Stimulated activated CD4-positive, alpha-beta T cell treated with anti-CD3 and anti-CD28 coated beads, Interleukin-4, amount 100 ng/mL, for 4 hours (primary cell): ENCODE data around the gene NRBF2.
"Not testable (repeated sequence)": the region's sequence is repeated elsewhere in the genome, so short reads cannot be mapped to it uniquely, and the experiment has no call there.

Source experiments
- DNase-seq, 2 experiments: peaks; one replicate each; pipeline ENCODE4 v3.0.0-alpha.2; 2020

Gene NRBF2

DNA sequence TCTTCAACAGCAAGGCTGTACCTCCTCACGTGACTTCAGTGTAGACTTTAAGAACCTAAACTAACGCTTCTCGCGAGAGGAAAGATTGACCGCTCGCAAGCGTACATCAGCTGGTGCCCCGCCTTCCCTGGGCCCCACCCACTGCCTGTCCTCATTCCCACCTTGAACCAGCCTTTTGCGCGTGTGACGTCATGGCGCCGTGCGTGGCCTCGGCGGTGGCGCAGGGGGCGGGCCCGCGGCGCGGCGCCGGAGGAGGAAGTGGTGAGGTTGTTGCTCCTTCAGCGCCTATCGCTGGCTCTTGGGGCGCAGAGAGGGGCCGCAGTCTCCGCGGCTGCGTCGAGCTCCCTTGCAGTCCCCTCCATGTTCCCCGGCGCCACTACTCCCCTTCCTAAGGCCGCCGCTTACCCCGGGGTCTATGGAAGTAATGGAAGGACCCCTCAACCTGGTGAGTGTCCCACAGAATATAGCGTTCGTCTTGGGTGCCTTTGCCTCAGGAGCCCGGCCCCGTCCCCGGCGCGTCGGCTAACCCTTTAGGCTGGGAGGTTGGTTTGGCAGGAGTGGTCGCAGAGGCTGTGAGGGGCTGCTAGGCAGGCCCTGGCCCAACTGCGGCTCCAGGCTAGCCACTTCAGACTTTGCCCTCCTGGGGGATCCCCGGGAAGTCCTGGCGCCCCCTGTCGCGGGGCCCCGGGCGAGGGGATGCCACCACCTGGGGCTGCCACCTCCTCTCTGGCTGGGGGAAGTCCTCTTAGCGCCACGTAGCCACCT is at the start of gene NRBF2:
Gene NRBF2 (plus strand): TSS at position 273 of the 765 bp plus-strand sequence. CDS start 143 bp downstream, at position 416.
- peak; percentile 96 to 97 for DNase-seq

DNA sequence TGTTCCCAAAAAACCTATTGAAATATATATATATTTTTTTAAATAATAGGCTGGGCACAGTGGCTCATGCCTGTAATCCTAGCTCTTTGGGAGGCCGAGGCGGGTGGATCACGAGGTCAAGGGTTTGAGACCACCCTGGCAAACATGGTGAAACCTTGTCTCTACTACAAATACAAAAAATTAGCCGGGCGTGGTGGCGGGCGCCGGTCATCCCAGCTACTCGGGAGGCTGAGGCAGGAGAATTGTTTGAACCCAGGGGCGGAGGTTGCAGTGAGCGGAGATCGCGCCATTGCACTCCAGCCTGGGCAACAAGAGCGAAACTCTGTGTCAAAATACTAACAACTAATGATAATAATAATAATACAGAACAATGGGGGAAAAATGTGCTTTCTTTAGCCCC is 49.7 kb upstream of the NRBF2 start:
- DNase-seq, result not testable (repeated sequence)

DNA sequence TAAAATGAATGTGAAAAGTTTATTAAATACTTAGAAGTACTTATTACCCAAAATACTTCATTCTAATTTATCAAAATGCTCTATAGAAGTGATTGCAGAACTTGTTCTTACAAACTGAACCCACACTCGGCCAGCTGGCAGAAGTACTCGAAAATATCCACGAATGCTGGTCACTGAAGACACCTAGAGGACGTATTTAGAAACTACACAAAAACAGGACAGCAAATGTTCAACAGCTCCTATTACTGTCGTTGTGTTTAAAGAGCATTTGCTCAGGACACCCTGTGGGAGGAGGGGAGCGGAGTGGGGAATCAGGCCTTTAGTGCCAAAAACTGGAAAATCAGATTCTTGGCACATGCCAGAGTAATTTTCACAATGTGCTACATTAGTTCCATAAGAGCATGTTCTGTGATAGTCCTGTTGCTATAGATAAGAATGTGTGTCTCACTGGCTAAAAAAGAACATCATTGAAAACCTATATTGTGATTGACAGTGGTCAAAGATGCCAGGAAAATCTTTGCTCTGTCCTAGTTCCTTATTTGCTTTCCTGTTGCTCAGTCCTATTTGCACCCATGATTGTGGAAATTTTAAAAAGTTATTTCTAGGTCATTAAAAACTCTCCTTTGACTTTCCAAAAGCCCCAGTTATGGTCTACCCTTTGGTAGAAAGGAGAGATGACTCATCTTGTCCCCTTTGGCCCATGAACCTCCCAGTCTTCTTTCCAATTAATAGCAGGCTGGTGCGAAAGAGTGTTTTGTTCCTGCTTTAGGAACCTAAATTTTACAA is 49.0 kb upstream of the NRBF2 start:
- peak; percentile 18 to 38 for DNase-seq

DNA sequence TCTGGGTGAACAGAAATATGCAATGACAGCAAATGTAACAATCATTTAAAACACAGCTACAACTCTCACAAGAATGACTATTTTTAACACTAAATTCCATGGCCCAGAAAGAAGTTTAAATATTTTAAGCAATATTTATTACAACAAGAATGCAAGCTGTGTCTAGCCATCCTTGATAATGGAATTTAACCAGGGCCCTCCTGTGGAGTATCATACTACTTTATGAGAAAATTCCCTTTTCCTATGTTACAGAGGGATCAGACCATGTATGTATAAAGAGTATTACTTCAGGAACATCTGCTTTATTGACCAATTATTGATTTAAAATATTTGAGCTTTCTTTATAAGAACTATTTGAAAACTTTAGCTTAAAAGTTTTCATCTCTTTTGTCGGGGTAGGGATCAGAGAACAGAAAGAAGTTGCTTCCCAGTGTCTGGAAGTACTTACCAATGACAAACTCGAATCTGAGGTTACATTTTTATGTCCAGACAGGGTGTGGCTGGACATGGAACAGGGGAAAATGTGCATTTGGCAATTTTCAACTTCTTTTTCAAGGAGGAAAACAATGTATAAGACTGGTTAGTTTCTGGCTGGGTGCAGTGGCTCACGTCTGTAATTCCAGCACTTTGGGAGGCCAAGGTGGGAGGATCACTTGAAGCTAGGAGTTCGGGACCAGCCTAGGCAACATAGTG is 48.3 kb upstream of the NRBF2 start:
- DNase-seq, result no peak

DNA sequence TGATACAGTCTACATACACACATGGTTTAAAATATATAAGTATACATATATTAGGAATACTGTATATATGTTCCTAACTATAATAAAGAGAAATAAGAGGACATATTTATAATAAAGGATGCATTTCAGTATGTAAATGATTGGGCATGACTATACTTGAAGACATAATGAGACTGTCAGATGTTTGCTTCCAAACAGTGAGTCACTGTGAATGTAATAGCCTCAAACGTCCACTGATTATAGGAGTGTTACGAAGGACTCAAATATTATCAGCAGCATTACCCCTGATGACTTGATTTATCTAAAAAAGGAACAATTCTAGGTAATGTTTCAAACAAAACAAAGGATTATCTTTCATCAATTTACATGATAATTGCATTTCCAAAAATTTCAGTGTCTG is 39.9 kb upstream of the NRBF2 start:
- no peak for DNase-seq

DNA sequence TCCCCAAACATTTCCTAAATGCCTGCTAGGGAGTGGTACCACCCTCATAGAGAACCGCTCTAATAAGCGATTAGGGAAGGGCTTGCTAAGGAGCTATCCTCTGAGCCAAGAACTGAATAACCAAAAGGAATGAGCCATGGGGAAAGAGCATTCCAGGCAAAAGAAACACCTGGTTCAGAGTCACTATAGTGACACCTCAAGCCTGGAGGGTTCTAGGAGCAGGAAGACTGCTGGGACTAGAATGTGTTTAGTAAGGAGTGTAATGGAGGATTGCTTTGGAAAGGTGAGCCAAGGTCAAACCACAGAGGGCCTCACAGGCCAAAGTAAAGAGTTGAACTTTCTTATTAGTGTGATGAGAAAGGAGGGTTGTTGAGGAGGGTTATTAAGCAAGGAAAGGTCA is 38.7 kb upstream of the NRBF2 start:
- DNase-seq, result no peak

DNA sequence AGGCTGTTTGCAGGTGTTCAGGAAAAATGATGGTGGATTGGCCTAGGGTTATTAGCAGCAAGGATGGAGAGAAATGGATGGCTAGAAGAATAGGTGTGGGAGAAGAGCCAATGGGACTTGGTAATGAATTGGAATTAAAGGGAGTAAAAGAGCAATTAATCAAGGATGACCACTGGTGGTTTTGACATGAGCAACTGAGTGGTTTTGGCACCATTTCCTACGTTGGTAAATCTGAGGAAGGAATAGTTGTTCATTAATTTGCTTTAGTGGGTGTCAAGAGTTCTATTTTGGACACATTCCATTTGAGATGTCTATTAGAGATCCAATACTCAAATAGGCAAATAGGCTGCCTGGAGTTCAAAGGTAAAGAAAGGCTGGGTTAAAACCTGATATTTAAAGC is 38.2 kb upstream of the NRBF2 start:
- no peak for DNase-seq

DNA sequence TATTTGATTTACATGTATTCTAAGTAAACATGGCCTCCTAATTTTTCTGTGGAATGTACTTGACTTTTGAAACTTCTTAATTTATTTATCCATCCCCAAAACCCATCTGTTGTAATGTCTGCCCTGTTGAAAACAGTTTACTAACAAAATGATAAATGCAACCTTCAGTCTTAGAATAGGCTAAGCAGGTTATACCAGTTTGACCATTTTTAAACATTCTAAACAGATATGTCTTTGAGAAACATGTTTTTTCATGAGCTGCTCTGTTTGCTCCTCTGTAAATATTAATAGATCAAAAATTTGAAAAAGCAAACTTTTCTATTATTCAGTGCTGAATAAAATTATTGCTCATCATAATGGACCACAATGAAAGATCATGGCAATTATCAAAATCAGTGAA is 33.4 kb upstream of the NRBF2 start:
- no peak for DNase-seq

DNA sequence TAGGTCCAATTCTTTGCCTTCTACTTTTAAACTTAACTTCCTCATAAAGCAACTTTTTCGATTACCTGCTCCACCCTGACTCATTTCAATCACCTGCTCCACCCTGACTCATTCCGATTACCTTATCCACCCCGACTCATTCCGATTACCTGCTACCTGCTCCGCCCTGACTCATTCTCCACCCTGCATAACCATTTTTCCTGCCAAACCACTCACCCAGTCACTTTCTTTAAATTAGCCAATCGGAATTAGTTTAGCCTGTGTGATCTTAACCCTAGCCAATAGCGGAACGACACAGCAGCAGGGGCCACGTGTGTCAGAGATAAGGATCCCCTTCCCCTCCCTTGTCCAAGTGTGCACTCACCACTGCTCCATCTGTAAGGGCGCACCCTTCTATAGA is 32.0 kb upstream of the NRBF2 start:
- not testable (repeated sequence) for DNase-seq

DNA sequence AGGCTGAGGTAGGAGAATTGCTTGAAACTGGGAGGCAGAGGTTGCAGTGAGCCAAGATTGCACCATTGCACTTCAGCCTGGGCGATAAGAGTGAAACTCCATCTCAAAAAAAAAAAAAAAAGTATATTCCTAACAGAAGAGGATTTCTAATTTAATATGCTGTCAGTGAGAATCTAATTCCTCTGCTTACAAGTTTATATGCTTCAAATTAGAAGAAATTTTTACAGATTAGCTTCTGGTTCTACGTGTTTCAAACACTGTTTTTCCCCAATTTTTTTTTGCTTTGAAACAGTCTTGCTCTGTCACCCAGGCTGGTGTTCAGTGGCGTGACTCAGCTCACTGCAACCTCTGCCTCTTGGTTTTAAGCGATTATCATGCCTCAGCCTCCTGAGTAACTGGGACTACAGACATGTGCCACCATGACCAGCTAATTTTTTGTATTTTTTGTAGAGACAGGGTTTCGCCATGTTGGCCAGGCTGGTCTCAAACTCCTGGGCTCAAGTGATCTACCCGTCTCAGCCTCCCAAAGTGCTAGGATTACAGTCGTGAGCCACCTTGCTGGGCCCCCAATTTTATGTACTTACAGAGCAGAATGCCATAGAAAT is 30.7 kb upstream of the NRBF2 start:
- DNase-seq, result not testable (repeated sequence)

DNA sequence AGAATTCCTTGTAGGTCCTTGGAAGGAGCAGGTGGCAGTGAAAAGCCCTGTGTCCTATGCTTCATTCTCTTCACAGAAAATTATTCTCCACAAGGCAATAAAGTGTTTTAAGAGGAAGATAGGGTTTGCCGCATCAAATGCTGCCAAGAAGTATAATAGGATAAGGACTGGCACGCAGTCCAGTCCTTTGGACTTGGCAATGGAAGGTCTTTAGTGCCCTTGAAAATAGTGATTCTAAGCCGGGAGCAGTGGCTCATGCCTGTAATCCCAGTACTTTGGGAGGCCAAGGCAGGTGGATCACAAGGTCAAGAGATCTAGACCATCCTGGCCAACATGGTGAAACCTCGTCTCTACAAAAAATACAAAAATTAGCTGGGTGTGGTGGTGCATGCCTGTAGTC is 29.9 kb upstream of the NRBF2 start:
- not testable (repeated sequence) for DNase-seq

DNA sequence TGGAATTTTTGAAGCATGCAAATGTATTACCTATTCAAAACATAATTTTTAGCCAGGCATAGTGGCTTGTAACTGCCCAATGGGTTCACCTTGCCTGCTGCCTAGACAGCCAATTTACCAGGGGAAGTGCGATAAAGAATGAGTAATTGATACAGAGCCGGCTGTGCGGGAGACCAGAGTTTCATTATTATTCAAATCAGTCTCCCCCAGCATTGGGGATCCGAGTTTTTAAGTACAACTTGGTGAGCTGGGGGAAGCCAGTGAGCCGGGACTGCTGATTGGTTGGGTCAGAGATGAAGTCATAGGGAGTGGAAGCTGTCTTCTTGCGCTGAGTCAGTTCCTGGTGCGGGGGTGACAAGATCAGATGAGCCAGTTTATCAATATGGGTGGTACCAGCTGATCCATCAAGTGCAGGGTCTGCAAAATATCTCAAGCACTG is 29.1 kb upstream of the NRBF2 start:
- DNase-seq, result peak; percentile 6 to 14

DNA sequence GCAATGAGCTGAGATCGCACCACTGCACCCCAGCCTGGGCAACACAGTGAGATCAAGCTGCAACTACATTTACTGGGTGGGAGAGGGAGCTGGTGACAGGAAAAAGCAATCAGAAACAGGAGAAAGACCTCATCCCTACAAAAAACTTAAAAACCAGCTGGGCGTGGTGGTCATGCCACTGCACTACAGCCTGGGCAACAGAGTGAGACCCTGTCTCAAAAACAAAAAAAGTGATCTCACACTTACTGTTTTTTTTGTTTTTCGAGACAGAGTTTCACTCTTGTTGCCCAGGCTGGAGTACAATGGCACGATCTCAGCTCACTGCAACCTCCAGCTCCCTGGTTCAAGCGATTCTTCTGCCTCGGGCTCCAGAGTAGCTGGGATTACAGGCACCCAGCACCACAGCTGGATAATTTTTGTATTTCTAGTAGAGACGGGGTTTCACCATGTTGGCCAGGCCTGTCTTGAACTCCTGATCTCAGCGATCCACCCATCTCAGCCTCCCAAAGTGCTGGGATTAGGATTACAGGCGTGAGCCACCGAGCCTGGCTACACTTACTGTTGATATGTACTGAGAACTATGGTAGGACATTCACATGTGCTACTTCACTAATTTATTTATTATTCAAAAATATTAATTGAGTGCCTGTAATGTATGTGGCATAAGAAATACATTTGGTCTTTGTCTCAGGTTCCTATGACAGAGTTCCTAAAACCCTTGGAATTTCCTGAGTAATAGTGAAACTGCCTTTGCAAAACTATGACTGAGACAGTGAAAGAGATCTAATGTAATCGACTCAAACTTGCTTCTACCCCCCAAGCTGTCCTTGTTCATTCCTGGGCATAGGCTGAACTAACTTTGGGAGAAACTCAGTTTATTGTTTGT is 27.7 kb upstream of the NRBF2 start:
- no peak for DNase-seq

DNA sequence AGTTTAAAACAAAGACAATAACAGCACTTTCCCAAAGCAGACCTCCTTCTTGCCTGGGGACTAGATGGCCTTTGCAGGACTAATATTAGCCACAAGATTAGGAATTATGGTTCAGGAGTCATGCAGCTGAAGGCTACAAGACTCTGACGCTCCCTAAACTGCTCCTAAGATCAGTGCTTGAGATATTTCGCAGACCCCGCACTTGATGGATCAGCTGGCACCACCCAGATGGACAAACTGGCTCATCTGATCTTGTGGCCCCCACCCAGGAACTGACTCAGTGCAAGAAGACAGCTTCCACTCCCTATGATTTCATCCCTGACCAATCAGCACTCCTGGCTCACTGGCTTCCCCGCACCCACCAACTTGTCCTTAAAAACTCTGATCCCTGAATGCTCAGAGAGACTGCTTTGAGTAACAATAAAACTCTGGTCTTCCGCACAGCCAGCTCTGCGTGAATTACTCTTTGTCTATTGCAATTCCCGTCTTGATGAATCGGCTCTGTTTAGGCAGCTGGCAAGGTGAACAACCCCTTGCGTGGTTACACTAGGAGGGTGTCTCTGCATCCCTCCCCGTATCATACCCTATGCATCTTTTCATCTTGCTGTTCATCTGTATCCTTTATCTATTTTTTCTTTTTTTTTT is 26.9 kb upstream of the NRBF2 start:
- DNase-seq, result no peak

DNA sequence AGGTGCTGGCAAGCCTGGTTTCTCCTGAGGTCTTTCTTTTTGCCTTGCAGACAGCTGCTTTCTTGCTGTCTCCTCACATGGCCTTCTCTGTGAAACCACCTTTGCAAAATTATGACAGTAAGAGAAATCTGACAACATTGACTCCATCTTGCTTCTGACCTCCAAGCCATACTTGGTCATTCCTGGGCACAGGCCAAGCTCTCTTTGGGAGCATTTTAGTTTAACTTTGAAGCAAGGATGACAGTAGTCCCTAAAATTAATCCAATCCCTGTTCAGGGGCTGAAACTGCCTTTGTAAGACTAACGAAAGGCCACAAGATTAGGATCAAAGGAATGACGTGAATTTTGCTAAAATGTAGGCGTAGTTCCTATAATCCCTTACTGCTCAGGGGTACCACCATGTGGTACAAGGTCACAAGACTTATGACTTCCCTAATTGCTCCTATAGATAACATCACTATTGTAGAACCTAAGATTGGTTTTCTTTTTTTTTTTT is 25.1 kb upstream of the NRBF2 start:
- DNase-seq, result no peak

DNA sequence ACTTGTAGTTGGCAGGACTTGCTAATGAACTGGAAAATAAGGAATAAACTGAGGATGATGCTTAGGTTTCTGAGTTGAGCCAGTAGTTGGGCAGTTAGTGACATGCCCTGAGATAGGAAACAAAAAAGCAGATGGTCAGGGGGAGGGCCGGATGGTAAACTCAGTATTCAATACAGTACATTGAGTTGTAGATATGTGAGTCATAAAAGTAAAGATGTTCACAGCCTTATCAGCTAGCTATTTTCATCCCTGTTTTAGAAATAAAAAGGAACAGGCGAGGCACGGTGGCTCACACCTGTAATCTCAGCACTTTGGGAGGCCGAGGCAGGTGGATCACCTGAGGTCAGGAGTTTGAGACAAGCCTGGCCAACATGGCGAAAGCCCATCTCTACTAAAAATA is 22.2 kb upstream of the NRBF2 start:
- no peak for DNase-seq

DNA sequence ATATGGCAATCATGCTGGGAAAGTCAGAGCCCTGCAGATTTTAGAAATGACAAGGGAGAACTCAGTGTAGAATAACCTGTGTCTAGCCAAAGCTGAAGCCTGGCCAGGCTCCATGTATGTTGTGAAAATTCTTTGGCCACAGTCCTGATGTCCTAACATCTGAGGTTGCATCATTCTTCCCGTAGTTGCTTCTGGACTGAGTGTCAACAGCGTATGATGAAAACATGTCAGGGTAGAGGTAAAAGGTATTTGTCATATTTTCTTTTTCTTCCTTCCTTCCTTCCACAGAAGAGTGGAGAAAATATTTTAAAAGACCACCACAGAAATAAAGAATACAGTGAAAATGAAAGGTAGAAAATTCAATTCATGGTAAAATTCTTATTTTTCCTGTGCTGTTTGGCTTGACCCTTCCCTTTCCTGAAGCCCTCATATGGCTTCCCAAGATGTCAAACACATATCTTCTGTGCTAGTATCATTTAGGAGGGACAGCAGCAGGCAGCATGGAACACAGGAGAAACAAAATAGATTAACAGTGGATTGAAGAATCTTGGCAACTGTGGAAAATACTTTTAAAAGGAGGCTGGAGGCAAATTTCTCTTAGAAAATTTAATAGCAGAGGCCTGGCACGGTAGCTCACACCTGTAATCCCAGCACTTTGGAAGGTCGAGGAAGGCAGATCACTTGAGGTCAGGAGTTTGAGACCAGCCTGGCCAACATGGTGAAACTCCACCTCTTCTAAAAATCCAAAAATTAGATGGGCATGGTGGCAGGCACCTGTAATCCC is 18.9 kb upstream of the NRBF2 start:
- no peak for DNase-seq

DNA sequence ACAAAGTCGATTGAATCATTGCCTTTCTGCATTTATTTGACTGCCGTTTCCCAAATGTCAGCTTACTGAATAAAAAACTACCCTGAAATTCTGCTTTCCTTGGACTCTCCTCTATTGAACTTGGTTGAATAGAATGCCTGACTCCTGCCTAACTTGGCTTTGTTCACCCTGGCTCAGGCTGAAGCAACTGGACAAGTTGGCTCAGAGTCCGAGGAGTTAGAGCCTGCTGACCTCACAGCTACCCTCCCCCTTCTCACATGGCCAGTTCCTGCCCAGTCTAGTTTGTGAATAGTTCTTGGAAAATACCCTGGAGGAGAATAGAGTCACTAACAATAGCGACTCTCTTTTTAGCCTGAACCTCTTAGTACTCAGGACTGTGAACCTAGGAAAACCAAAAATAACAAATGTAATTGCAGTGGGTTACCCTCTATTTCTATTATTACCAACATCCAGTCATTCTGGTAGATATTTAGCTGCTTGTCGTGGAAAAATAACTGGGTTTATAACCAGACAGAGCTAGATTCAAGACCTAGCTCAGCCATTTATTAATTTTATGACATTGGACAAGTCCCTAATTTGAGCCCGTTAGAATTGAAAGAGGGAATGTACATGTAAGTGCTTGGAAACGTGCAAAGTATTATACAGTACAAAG is 17.3 kb upstream of the NRBF2 start:
- DNase-seq, result no peak

DNA sequence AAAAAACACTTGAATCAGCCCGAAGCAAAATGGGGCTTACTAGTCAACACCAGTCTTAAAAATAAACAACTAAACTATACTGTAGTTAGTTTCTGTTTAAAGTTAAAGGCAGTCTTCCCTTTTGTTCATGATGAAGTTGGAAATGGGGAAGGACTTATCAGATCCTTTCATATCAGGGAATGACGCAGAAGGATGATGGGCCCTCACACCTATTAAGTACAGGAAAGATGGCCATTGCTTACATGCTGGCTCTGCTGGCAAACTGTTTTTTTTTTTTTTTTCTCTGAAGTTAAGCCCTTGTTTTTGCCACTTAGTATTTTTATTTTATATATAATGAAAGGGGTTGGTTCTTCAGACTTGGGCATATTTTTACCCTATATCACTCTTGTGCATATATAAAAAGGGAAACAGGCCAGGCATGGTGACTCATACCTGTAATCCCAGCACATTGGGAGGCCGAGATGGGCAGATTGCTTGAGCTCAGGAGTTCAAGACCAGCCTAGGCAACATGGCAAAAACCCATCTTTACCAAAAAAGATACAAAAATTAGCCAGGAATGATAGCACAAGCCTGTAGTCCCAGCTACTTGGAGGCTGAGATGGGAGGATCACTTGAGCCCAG is 16.6 kb upstream of the NRBF2 start:
- no peak for DNase-seq

DNA sequence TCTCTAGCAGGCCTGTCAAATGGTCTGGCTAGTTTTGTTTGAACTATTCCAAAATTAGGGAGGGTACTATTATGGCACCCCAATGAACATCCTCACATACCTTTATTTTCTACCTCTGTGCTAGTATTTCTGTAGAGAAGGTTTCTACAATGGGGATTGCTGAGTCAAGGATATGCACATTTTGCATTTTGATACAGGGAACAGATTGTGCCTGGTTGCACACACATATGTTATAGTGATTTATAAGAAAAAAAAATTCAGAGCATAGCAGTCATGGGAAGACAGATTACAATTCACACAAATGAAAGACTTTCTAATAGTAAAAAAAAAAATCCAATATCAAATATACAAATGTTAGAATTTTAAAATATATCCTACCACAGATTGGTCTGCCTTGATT is 14.1 kb upstream of the NRBF2 start:
- DNase-seq, result no peak
